NCI-H2227 treated with DMSO at 0.1 percent for 48 hours (cell line): ENCODE data around the gene CCDC12.

Source experiments
- DNase-seq: peaks from one replicate; lab custom pipeline; 2025; lab: John Stamatoyannopoulos, UW

The CCDC12 gene

GRCh38 chr3:47007482-47008233 is 31.1 kb upstream of the CCDC12 start:
- DNase-seq, result no peak

GRCh38 chr3:47007001-47007400 is 30.5 kb upstream of the CCDC12 start:
- no peak for DNase-seq

GRCh38 chr3:47006145-47006651 is 29.7 kb upstream of the CCDC12 start:
- DNase-seq, result no peak

GRCh38 chr3:47005212-47006144 is 28.9 kb upstream of the CCDC12 start:
- no peak for DNase-seq

- no peak for DNase-seq
Observed at GRCh38 chr3:47004369-47005211, 28.0 kb upstream of the CCDC12 start.

GRCh38 chr3:47003461-47004368 is 27.2 kb upstream of the CCDC12 start:
- no peak for DNase-seq

- DNase-seq, result no peak
Observed at GRCh38 chr3:47003056-47003410, 26.5 kb upstream of the CCDC12 start.

- no peak for DNase-seq
Observed at GRCh38 chr3:47002171-47003055, 25.9 kb upstream of the CCDC12 start.

GRCh38 chr3:47001731-47002170 is 25.2 kb upstream of the CCDC12 start:
- no peak for DNase-seq

GRCh38 chr3:47000922-47001730 is 24.6 kb upstream of the CCDC12 start:
- no peak for DNase-seq

GRCh38 chr3:47000198-47000815 is 23.8 kb upstream of the CCDC12 start:
- DNase-seq, result no peak

GRCh38 chr3:46999516-47000197 is 23.1 kb upstream of the CCDC12 start:
- DNase-seq, result no peak

GRCh38 chr3:46998852-46999515 is 22.4 kb upstream of the CCDC12 start:
- no peak for DNase-seq

GRCh38 chr3:46998121-46998851 is 21.7 kb upstream of the CCDC12 start:
- DNase-seq, result no peak

GRCh38 chr3:46997453-46998091 is 21.0 kb upstream of the CCDC12 start:
- no peak for DNase-seq
